IPS-11a (cell line): ENCODE measurements around the gene LRRC4B.
"Not testable (repeated sequence)": the region's sequence is repeated elsewhere in the genome, so short reads cannot be mapped to it uniquely, and the experiment has no call there.

Experiments used
- H3K4me3 ChIP-seq: one replicate; pipeline ENCODE4 v1.5.1; 2013; ENCODE audit warnings: low read depth, low read length, control low read depth

LRRC4B gene, protein sequence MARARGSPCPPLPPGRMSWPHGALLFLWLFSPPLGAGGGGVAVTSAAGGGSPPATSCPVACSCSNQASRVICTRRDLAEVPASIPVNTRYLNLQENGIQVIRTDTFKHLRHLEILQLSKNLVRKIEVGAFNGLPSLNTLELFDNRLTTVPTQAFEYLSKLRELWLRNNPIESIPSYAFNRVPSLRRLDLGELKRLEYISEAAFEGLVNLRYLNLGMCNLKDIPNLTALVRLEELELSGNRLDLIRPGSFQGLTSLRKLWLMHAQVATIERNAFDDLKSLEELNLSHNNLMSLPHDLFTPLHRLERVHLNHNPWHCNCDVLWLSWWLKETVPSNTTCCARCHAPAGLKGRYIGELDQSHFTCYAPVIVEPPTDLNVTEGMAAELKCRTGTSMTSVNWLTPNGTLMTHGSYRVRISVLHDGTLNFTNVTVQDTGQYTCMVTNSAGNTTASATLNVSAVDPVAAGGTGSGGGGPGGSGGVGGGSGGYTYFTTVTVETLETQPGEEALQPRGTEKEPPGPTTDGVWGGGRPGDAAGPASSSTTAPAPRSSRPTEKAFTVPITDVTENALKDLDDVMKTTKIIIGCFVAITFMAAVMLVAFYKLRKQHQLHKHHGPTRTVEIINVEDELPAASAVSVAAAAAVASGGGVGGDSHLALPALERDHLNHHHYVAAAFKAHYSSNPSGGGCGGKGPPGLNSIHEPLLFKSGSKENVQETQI

DNA sequence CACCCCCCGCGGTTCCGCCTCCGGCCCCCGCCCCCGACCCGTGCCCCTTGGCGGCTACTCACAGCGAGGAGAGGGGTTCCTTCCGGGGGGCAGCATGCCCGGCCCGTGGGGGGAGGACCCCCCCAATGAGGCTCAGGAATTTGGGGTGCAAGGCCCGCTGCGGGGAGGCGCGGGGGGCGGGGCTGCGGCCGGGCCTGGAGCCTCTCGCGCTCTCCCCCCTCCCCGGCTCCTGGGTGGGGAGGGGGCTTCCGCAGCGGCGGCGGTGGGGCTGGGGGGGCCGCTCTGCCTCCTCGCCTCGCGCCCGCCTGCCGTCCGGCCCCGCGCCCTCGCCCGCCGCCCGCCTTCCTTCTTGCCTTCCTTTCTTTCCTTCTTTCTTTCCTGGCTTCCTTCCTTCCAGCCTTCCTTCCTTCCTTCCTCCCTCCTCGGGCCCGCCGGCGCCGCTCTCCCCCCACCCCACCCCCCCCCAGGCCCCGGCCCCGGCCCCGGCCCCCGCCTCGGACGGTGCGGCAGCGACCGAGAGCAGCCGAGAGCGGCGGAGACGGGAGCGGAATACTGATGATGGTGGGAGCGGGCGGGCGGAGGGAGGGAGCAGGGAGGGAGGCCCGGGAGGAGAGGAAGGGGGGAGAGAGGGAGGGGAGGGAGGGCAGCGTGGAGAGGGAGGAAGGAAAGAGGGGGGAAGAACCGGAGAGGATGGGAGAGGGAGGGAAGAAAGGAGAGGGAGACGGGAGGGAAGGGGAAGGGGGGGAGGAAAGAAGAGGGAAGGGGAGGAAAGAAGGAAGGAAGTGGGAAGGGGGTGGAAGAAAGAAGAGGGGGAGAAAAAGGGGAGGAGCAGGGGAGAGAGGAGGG lies at the start of gene LRRC4B:
Gene LRRC4B, minus strand, starts transcription at position 554 of the 846 bp plus-strand sequence. CDS start 19,597 bp downstream, outside the sequence.
- H3K4me3 ChIP-seq, result peak within 1 kb of the TSS; percentile 17

GRCh38 chr19:50612504-50613404 lies 44.5 kb upstream of the LRRC4B start:
- H3K4me3 ChIP-seq, result not testable (repeated sequence)

- H3K4me3 ChIP-seq, result no peak overlapping the region
Observed at GRCh38 chr19:50607874-50608785, 39.9 kb upstream of the LRRC4B start.

DNA sequence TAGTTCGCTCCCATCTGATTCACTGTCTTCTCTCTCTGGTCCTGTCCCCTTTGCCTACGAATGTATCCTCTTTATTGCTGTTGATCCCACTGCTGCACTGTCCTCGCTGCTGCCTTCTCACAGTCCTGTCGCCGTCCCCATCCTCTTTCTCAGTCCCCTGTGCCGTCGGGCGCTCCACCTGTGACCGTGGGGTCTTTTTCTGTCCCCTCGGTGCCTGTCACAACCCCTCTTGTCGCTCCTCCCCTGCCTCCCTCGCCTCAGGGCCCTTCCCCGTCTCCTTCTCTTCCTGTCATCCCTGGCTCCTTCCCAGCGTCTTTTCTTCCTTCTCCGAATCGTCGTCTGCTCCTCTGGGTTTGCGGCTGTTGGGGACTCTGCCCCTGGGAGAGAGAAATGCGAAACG lies 39.2 kb upstream of the LRRC4B start:
- H3K4me3 ChIP-seq, result no peak overlapping the region

- H3K4me3 ChIP-seq, result not testable (repeated sequence)
Observed at GRCh38 chr19:50606059-50606836, 38.0 kb upstream of the LRRC4B start.

DNA sequence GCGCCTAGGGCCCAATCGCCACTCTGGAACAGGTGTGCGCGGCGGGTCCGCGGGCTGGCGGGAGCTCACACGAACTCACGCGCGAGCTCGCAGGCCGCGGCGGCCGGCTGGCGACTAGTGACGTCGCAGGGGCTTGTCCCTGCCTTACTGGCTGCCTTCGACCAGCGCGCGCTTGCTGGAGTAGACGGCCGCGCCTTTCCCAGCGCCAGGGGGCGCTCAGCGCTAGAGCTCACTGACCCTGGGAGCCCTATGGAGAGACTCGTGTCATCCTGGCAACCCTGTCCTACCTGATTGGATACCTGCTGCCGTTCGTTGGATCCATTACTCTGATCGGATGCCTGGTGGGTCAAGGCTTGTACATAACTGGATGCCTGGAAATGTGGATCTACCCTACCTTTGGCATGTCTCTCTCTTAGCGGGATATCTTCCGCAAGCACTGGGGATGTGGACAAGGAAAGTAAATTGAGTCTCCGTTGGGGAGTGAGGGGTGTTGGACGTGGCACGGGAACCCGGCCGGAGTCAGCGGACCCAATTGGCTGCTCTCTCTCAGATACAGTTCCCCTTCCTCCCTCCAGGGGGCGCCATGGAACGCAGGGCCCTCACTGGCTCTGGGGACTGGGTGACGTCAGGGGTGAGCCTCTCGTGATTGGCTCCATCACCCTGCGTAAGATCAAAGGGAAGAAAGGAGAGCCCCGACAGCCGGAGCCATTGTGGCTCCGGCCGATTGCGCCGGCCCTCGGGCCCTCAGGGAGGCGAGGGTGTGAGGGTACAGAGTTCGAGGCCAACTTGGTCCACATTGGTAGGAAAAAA lies 36.2 kb upstream of the LRRC4B start:
- not testable (repeated sequence) for H3K4me3 ChIP-seq

DNA sequence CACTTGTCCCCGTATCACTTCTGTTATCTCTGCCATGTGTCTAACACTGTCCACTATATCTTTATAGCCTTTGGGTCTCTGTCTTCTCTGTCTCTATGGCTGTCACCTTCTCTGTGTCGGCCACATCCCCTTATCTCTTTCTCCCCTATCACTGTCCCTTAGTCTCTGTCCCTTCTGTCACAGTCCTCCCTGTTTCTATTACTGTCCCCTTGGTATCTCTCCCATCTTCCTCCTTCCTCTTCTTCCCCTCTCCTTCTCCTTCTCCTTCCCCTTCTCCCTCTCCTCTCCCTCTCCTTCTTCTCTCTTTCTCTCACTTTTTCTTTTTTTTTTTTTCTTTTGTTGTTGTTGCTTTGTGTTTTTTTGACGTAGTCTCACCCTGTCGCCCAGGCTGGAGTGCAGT lies 34.7 kb upstream of the LRRC4B start:
- H3K4me3 ChIP-seq, result no peak overlapping the region

DNA sequence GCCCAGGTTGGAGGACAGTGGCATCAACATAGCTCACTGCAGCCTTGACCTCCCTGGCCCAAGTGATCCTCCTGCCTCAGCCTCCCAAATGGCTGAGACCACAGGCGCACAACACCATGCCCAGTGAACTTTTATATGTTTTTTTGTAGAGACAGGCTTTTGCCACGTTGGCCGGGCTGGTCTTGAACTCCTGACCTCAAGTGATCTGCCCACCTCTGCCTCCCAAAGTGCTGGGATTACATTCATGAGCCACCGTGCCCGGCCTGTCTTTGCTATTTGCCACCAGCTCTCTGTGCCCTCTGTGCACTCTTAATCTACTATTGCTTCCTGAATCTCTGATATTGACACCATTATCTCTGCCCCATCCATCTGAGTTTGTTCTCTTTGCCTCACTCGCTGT lies 34.3 kb upstream of the LRRC4B start:
- no peak overlapping the region for H3K4me3 ChIP-seq

GRCh38 chr19:50602089-50602422 lies 33.8 kb upstream of the LRRC4B start:
- no peak overlapping the region for H3K4me3 ChIP-seq

DNA sequence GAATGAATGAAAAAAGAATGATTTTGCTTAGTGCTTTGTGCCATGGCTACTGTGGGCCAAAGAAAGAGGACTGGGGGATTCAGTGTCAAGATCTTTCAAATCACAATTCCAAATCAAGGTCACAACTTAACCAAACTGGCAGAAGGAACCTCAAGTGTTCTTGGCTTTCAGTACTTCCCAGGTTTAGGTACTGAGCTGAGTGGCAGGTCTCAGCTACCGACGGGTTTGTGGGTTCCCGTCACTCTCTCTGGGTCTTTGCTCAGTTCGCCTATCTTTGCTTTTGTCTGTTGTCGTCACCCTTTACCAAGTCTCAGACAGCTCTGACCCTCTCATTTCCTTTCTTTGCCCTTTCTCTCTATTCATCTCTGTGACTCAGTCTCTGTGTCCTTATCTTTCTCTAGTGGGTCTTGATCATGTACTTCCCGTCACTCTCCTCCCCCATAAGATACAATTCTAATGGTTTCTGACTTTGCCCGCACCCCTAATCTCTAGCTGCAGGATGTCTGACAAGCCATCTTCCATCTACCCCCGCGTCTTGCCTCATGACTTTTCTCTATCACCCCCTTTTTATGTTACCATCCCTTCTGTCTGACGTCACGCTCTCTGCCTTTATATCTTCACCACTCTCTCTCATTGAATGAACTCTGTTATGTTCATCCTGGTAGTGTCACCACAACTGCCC lies 33.3 kb upstream of the LRRC4B start:
- H3K4me3 ChIP-seq, result no peak overlapping the region

- no peak overlapping the region for H3K4me3 ChIP-seq
Observed at GRCh38 chr19:50599427-50599826, 31.2 kb upstream of the LRRC4B start.

DNA sequence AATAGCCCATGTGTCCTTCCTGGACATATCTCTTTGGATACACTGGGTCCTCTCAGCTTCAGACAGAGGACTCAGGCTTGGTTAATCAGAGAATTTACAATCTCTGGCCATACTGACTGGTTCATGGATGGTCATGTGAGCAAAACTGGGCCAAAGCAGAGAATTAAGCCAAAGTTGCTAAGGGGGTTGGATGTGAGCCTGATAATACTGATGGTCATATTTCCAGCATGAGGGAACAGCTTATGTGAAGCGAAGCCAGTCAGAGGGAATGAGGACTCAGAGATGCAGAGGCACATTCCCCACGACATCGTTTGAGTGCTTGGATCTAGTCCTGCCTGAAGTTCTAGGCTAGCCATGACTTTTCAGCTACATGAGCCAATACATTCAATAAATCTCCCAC lies 22.0 kb upstream of the LRRC4B start:
- no peak overlapping the region for H3K4me3 ChIP-seq

DNA sequence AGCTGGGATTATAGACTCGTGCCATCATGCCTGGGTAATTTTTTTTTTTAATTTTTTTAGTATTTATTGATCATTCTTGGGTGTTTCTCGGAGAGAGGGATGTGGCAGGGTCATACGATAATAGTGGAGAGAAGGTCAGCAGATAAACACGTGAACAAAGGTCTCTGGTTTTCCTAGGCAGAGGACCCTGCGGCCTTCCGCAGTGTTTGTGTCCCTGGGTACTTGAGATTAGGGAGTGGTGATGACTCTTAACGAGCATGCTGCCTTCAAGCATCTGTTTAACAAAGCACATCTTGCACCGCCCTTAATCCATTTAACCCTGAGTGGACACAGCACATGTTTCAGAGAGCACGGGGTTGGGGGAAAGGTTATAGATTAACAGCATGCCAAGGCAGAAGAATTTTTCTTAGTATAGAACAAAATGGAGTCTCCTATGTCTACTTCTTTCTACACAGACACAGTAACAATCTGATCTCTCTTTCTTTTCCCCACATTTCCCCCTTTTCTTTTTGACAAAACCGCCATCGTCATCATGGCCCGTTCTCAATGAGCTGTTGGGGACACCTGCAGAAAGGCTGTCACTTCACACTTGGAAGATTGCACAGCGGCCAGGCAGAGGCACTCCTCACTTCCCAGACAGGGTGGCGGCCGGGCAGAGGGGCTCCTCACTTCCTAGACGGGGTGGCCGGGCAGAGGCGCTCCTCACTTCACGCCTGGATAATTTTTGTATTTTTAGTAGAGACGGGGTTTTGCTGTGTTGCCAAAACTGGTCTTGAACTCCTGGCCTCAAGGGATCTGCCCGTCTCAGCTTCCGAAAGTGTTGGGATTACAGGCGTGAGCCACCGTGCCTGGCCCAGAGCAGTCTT lies 13.8 kb upstream of the LRRC4B start:
- not testable (repeated sequence) for H3K4me3 ChIP-seq

GRCh38 chr19:50580970-50581634 lies 12.9 kb upstream of the LRRC4B start:
- no peak overlapping the region for H3K4me3 ChIP-seq

GRCh38 chr19:50580240-50580639 lies 12.0 kb upstream of the LRRC4B start:
- H3K4me3 ChIP-seq, result no peak overlapping the region

GRCh38 chr19:50576769-50577168 lies 8.5 kb upstream of the LRRC4B start:
- H3K4me3 ChIP-seq, result not testable (repeated sequence)
